Medulla oblongata (tissue), 1 donor: ENCODE data around the gene CC2D2B.
A peak's percentile ranks its signal among the peaks of the same experiment; 100 is the strongest.
"Not testable (repeated sequence)": the region's sequence is repeated elsewhere in the genome, so short reads cannot be mapped to it uniquely, and the experiment has no call there.

ENCODE experiments used
- DNase-seq: peaks from one replicate; pipeline ENCODE4 v3.0.0-alpha.2; 2015; ENCODE audit errors: extremely low spot score

Gene CC2D2B, protein sequence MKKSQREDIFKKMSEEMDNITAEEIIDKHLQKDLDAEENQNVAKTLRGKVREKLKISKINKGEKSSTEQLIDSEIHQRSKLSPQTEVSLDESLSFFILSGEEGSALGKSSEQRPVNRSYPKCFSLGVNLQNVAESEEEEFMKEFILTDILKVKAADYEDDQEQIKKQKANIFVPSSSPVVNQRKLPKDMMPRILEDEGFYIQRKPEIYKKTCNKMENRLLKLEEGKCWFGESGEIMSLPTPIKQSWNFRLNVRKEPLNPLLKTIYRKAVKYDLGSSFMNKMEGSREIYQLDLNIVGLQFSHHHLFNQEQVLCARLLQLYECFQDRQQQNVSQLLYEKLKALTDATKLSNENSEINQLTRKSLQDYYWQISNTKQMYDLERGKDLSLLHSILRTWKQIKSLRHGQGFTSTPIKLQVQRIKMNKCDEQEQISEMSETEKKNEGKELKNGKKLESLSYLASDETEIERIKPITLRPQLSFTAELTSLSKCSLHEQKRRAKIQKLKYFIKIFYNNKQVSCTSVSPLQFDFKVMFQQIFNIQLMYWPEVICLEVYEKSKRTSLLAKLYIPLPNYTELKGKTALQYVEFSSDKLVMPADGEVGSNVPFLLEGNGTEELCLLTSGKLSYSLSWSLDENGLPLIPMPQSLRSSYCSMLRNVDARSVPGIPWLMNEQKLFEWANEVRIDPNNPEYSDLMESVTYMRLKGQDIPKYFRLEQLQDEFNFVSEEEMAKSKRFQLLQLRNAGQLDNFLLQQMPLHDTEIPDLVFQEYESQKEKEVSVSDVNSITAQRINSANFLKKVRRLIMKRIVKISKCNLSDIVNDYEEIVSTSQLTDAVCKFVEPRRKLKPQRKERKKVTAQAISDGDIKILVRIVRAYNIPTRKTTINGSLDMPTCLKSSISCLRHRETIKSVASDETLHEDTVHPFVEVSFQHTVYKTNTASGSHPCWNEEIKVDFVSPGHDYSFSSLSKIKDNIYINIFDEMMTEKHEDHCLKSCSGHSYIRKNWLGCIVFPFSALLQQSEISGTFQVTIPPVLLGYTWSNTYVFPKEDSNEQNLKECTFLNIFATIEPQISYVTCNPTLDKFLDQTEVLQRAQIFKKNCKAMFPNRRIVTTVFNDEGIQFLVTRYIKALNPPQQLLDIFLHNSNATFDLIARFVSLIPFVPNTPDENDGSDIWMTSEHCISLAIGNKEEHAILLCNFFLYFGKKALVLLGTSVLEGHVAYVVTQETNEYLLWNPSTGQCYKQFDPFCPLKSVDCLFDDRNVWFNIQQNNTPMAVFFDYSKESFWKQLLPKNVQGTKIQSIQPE (N-terminal part only)

DNA sequence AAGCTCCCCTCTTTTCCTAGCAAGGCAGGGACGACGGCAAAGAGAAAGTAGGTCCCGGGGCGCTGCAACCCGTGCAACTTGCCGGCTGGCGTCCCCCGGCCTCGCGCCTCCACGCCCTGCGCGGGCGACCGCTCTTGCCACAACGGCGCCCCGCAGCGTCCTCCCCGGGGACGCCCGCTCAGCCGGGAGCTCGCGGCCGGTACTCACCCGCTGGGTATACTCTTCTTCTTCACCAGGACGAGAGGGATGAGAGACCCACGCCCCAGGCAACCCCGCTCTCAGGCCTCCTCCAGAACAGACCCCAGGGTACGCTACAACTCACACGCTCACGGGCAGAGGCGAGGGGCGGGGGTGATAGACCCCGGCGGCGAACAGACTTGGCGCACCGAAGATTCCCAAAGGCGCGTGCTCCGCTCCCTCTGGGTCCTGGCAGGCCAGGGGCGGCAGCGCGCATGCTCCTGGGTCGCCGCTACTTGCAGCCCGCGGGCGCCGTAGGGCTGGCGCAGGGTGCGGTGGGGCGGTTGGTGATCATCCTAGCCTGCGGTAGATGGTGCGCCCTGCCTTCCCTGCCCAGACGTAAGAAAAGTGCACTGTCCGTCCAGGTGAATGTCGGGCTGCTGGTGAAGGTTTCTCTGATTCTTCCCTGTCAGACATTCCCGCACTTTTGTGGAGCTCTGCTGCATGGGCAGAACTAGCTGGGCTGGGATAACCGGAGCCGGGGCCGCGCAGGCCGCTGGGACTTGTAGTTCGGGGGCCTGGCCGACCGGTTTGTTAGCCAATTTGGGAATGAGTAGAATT is at the start of gene CC2D2B:
TSS of gene CC2D2B (plus strand) at position 520 of the 798 bp plus-strand sequence. CDS start 3,349 bp downstream, outside the sequence.
- DNase-seq: peak; percentile 84

DNA sequence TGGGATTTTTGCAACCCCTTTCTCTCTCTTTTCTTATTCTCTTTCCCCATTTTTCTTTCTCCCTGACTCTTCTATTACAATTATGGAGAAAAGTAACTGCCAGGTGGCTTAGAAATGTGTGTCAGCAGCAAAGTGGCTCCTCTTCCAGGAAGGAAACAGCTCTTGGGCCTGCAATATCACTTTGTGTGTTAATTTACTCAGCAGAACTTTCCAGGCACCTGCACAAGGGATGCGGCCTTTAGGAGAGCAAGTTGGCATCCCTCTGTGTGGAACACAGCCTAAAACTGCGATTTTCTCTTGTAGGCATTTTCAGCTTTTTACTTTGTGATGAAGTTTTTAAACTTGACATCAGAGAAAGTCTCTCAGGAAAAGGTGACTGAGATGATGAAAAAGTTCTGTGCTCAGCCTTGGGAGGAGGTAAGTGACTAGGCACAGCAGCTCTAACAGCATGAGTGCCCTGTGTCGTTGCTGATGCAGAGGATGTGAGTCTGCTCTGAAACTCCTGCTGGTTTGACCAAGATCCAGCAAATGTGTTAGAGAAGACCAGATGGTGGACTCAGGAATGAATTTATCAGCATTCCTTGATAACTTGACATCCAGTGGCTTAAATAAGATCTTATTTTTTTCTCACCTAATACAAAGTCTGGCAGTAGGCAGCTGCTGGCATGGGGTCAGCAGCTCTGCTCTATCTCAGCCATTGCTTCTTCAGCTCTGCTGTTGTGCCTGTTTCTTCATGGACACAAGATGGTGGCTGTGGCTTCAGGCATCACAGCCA is 47.4 kb upstream of the CC2D2B start:
- no peak for DNase-seq

DNA sequence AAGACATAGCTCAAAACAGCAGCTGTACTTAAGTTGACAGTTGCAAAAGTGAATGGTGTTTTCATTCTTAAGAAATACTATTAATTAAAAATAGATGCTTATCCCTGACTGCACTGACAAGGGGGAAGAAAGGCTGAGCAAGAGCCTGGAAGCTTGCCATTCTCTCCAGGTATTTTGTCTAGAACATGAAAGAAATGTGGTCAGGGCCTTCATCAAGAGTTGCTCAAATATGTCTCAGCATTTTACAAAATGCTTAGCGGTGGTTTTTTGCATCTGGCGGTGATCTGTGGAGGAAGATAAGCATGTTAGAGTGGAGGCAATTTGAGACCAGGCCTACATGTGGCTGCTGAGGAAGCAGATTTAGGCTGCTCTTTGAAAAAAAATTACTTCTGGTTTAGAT is 46.4 kb upstream of the CC2D2B start:
- no peak for DNase-seq

DNA sequence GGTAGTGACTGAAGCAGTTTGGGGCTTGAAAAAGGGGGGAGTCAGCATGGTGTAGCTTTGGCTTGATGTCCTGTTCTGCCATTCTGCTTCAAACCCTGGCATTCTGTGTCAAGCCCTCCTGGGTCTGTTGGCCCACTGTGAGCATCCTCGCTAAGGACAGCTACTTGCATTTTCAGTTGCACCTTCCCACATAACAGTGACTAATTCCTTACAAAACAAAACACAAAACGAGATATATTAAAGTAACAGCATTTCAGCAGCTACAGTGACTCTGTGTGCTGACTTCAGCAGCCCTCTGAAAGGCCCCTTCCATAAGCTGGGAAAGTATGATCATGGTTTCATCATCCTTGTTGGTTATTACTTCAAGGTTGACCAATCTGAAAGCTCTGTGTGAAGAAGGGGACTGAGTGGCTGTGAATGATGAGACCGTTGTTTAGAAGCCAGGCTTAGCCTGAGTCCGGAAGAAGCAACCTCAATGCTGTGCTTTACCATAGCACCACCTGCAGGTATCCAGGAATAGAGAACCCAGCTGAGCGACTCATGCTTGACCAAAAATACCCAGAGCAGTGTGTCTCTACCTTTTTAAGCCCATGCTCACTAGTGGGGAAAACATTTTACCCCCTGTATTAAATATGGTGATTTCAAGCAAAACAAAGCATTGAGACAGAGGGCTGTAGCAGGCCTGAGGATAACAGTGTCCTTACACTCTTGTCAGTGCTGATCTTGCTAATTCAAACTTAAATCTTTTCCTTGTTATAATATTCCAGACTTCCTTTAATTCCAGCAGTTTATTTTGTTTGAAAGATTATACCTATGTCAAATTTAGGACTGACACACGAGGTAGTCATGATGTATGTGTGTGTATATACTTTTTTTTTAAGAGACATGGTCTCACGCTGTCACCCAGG is 42.6 kb upstream of the CC2D2B start:
- DNase-seq: peak; percentile 52

DNA sequence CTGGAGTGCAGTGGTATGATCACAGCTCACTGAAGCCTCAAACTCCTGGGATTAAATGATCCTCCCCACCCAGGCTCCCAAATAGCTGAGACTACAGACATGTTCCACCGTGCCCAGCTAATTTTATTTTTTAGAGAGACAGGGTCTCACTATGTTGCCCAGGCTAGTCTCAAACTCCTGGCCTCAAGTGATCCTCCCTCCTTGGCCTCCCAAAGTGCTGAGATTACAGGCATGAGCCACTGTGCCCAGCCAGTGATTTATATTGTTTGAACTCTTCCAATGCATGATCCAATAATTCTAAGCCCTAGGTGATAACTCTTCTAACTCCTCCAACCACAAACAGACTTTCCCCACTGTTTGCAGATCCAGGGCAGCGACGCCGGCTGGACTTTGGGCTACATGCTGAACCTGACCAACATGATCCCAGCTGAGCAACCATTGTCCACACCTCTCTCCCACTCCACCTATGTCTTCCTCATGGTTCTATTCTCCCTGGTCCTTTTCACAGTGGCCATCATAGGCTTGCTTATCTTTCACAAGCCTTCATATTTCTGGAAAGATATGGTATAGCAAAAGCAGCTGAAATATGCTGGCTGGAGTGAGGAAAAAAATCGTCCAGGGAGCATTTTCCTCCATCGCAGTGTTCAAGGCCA is 41.8 kb upstream of the CC2D2B start:
- no peak for DNase-seq

DNA sequence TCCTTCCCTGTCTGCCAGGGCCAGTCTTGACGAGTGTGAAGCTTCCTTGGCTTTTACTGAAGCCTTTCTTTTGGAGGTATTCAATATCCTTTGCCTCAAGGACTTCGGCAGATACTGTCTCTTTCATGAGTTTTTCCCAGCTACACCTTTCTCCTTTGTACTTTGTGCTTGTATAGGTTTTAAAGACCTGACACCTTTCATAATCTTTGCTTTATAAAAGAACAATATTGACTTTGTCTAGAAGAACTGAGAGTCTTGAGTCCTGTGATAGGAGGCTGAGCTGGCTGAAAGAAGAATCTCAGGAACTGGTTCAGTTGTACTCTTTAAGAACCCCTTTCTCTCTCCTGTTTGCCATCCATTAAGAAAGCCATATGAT is 41.3 kb upstream of the CC2D2B start:
- no peak for DNase-seq

DNA sequence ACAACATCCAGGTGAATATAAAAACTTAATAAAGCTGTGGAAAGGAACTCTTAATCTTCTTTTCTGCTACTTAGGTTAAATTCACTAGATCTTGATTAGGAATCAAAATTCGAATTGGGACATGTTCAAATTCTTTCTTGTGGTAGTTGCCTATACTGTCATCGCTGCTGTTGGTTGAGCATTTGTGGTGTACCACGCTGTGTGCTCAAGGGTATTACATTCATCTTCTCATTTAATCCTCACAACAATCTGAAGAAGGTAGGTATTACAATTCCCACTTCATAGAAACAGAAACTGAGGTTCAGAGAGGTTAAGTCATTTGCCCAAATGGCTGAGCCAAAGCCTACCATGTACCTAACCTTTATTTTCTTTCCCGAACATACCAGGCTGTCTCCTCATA is 39.9 kb upstream of the CC2D2B start:
- DNase-seq: no peak

DNA sequence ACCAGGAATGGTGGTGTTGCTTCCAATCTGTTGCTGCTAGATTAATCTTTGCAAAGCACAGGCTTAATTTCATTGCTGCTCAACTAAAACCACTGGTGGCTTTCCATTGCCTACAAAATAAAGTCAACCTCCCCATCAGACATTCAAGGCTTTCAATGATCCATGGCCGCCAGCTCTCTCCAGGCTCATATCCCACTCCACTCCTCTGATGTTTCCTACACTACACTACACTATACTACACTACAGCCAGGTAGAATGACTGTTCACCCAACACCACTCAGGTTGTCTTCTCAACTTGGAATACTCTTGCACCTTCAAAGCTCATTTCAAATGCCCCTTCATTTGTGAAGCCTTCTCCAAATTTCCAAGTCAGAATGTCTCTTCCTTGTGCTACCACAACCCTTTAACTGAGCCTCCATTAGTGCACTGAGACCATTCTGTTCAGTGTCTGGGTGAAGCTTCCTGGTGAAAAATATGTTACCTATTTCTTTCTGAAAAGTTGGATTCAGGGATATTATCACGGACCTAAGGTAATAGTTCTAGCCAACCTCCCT is 35.5 kb upstream of the CC2D2B start:
- DNase-seq: no peak

DNA sequence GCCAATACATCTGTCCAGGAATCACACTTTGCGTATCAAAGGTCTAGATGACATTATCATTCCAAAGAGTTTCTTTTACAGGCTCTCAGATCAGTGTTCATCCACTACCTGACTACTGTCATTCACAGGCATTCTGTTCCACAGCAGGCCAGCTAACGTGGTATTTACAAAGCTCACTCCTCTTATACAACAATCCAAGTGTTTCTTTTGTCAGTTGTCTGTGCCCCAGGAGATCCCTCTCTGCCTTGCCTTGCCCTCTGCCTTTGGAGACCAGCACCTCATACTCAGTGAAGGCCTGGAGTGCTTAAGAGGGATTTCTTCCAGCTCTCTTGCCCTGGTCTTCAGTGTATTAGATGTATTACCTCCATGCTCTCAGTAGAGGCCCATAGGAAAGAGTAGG is 34.6 kb upstream of the CC2D2B start:
- no peak for DNase-seq

DNA sequence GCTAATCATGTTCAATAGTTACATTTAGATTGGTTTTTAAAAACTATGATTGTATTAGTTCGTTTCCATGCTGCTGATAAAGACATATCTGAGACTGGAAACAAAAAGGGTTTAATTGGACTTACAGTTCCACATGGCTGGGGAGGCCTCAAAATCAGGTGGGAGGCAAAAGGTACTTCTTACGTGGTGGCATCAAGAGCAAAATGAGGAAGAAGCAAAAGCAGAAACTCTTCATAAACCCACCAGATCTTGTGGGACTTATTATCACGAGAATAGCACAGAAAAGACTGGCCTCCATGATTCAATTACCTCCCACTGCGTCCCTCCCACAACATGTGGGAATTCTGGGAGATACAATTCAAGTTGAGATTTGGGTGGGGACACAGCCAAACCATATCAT is 34.1 kb upstream of the CC2D2B start:
- no peak for DNase-seq

DNA sequence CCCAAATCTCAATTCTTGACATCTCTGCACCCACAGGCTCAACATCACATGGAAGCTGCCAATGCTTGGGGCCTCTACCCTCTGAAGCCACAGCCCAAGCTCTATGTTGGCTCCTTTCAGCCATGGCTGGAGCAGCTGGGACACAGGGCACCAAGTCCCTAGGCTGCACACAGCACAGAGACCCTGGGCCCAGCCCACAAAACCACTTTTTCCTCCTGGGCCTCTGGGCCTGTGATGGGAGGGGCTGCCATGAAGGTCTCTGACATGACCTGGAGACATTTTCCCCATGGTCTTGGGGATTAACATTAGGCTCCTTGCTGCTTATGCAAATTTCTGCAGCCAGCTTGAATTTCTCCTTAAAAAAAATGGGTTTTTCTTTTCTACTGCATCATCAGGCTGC is 33.0 kb upstream of the CC2D2B start:
- DNase-seq: not testable (repeated sequence)

DNA sequence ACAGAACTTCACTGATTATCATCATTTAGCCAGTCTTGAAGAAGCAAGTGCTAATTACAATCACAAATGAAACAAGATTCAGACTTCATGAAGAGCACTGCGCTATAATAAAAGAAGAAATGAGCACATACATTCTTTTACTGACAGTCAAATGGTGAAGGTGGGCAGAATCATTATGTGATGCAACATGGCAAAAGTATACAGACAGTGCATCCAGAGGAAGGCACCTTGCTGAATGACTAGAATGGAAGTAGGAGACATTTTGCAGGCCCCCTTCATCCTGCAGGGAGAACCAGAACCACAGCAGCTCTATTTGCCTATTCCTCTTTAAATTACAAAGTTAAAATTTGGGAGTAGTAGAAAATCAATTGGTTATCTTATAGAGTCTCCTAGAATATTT is 31.0 kb upstream of the CC2D2B start:
- no peak for DNase-seq

DNA sequence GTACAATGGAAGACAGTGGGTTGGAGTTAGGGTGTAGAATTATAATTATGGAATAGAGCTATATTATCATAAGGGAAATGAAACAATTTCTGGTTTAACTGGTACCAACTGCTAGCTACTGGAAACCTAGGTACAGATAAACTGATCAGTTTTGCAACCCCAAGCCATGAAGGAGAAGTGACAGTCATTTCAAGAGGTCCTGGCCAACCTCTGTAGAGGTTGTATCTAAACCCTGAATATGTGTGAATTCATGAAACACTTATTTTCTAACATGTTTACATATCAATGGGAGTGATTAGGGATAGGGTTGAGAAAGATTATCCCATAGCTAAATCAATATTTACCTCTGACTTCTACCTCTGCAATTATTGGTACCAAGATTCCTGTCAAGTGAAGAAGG is 29.9 kb upstream of the CC2D2B start:
- DNase-seq: no peak

DNA sequence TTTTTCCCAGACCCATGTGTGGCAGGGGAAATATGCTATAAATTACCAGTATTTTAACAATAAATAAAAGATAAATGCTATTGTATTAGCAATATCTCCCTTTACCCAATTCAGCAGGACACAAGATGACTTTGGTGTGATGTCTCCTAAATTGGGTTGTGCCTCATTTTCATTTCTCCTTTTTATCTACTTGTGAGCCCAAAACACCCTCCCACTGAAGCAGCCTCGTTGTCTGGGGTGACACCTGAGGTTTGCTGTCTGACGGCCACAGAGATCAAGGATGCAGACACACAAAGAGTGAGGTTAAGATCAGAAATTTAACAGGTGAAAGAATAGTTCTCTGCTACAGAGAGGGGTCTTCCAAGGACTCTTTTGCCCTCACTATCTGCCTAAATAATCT is 27.1 kb upstream of the CC2D2B start:
- DNase-seq: no peak

DNA sequence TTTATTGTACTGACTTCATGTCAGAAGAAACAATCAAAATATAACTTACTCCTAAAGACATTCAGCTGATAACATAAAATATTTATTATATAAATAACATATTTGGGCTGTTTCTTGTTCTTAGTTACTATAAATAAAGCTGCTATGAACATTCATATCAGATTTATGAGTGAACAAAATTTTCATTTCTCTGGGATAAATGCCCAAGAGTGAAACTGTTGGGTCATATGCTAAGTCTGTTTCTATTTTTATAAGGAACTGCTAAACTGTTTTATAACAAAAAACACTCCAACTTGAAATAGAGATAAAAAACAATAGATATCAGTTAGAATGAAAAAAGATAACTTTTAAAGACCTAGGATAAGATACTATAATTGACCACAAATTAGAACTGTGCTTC is 26.5 kb upstream of the CC2D2B start:
- DNase-seq: no peak

DNA sequence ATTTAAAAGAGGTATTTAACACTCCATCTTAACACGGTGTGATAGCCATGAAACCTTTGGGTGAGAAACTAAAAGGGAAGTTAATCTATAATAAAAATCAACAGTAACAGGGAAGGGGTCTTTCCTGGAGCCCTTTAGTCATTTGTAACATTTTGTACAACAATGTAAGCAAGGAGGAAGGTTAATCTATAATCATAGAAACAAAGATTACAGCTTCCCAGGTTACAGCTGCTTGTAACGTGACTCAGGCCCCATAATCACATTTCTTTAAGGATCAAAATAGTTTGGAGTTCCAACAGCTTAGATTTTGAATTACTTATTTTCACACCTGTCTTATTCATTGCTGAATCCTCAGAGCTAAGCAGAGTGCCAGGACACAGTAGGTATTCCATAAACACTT is 17.9 kb upstream of the CC2D2B start:
- no peak for DNase-seq

DNA sequence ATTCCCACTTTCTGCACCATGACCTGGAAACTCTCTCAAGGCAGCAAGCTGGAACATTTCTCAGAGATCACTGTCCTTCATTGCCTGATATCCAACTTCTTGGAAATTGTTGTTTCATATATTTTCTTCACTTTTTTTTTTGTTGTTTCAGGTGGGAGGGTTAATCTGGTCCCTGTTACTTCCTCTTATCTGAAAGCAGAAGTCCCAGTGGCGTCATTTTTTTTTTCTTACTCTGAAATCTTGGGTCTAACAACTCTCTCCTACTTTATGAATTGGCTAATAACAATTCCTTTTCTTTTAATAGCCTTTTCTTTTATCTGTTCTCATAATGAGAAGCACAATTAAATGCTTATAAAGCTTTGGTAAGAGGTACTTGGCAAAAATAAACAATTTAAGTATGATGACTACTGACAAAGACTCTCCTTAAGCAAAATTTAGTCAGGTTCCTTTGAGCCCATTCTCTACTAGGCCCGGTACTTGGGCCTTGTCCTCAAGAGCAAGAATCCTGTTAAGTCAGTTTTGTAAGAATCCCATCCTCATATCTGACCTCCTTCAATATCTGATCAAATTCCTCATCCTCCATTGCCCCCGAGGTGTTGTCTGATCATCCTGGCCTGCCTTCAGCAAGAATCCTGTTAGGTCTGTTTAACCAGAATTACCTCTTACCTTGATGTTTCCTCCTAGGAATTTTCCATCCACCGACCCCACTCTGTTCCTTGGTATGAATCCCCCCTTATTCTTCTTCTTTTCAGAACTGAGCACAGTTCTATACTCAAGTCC is 11.5 kb upstream of the CC2D2B start:
- DNase-seq: peak; percentile 12
